ENCODE measurements around the gene ZBTB49. TPM values are rescaled to one million over a fixed set of nuclear protein-coding genes. Genes with fewer than 3 reads are reported as not detected.

ZBTB49 gene
- total and polyA plus RNA-seq, 2 of the 13 experiments (the other 11 are each of a cell fraction or from before 2014, with no cell fraction given) = 3.3 to 4.3 TPM

DNA sequence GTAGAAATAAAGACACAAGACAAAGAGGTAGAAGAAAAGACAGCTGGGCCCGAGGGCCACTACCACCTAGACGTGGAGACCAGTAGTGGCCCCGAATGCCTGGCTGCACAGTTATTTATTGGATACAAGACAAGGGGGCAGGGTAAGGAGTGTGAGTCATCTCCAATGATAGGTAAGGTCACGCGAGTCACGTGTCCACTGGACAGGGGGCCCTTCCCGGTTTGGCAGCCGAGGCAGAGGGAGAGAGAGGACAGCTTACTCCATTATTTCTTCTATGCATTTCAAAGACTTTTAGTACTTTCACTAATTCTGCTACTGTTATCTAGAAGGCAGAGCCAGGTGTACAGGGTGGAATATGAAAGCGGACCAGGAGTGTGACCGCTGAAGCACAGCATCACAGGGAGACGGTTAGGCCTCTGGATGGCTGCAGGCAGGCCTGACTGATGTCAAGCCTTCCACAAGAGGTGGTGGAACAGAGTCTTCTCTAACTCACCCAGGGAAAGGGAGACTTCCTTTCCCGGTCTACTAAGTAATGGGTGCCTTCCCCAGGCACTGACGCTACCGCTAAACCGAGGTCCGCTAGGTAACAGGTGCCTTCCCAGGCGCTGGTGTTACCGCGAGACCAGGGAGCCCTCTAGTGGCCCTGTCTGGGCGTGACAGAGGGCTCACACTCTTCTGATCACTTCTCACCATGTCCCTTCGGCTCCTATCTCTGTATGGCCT lies 44.9 kb downstream of the ZBTB49 start (continued):
- TF ChIP-seq ZBTB46 (CRISPR knock-in tag; IDR thresholded peaks at IDR 0.05; ENCODE audit: borderline replicate concordance) (no peak), ZFYVE20 (CRISPR knock-in tag; IDR thresholded peaks at IDR 0.05; ENCODE audit: borderline replicate concordance, low read depth) (no peak), REXO4 (CRISPR knock-in tag; IDR thresholded peaks at IDR 0.05; ENCODE audit: borderline replicate concordance) (no peak), ZNF564 (CRISPR knock-in tag; IDR thresholded peaks at IDR 0.05) (no peak), ZNF326 (CRISPR knock-in tag; IDR thresholded peaks at IDR 0.05; ENCODE audit: borderline replicate concordance) (no peak), HOXA5 (CRISPR knock-in tag; IDR thresholded peaks at IDR 0.05) (peak; percentile 20; the same call in 1 of the 2 replicates), MED1 (CRISPR knock-in tag; IDR thresholded peaks at IDR 0.05) (0 out of 2 replicates have a peak, but pooled peaks have one; percentile 31), MATR3 (CRISPR knock-in tag; IDR thresholded peaks at IDR 0.05) (no peak), ZNF558 (CRISPR knock-in tag; IDR thresholded peaks at IDR 0.05; ENCODE audit: borderline replicate concordance) (no peak), ETV6 (CRISPR knock-in tag; conservative IDR thresholded peaks at IDR 0.05) (no peak), ZNF512B (CRISPR knock-in tag; IDR thresholded peaks at IDR 0.05; ENCODE audit: borderline replicate concordance) (no peak), ZGPAT (CRISPR knock-in tag; IDR thresholded peaks at IDR 0.05) (no peak), MTA3 (CRISPR knock-in tag; IDR thresholded peaks at IDR 0.05) (no peak), ZZZ3 (CRISPR knock-in tag; IDR thresholded peaks at IDR 0.05; ENCODE audit: borderline replicate concordance) (no peak), POLR2AphosphoS5 (IDR thresholded peaks at IDR 0.05; ENCODE audit: low read depth, low read length) (no peak), PHB2 (IDR thresholded peaks at IDR 0.05; ENCODE audit: partially characterized antibody) (no peak), SMARCC2 (IDR thresholded peaks at IDR 0.05) (no peak), ZNF501 (CRISPR knock-in tag; IDR thresholded peaks at IDR 0.05) (0 out of 2 replicates have a peak, but pooled peaks have one; percentile 42), ZNF615 (CRISPR knock-in tag; IDR thresholded peaks at IDR 0.05; ENCODE audit: borderline replicate concordance) (no peak), MAFG (CRISPR knock-in tag; IDR thresholded peaks at IDR 0.05) (no peak), ZFP90 (CRISPR knock-in tag; IDR thresholded peaks at IDR 0.05; ENCODE audit: borderline replicate concordance) (no peak), GABPB1 (CRISPR knock-in tag; IDR thresholded peaks at IDR 0.05) (no peak), DPF2 (CRISPR knock-in tag; IDR thresholded peaks at IDR 0.05; ENCODE audit: borderline replicate concordance, low read depth) (no peak), EHMT2 (IDR thresholded peaks at IDR 0.05; ENCODE audit: borderline replicate concordance, low read depth, low read length) (no peak)
